Erythroblast (primary cell): ENCODE measurements around the gene SZT2.

ENCODE experiments used
- GATA1 ChIP-seq: IDR thresholded peaks from 2 replicates; pipeline ENCODE4 v1.6.1; 2011; ENCODE audit warnings: low read depth, mild to moderate bottlenecking, control low read depth, low read length, moderate library complexity
- POLR2A ChIP-seq: IDR thresholded peaks from 2 replicates; pipeline ENCODE4 v1.6.1; 2011; ENCODE audit warnings: mild to moderate bottlenecking, low read length

DNA sequence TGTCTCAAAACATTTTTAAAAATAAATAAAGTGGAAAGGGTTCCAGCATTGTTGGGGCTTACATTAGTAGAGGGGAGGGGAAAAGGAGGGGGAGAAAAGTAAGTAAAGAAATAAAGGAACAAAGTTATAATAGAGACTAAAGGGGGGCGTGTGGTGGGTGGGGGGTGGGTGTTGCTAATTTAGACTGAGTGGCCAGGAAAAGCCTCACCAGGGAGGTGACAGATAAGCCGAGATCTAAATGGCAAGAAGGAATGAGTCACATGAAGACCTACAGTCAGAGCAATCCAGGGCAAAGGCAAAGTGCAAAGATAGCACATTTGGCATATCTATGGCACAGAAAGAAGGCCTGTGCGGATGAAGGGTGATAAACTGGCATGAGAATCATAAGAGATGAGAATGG is 44.6 kb upstream of the SZT2 start:
- TF ChIP-seq POLR2A = no peak
- no peak for TF ChIP-seq GATA1
